NCI-H226 (cell line): ENCODE data around the gene VMAC.
A peak's percentile ranks its signal among the peaks of the same experiment; 100 is the strongest.

ENCODE experiments used
- DNase-seq: peaks from one replicate; pipeline ENCODE4 v3.0.0-alpha.2; 2015

Gene VMAC

DNA sequence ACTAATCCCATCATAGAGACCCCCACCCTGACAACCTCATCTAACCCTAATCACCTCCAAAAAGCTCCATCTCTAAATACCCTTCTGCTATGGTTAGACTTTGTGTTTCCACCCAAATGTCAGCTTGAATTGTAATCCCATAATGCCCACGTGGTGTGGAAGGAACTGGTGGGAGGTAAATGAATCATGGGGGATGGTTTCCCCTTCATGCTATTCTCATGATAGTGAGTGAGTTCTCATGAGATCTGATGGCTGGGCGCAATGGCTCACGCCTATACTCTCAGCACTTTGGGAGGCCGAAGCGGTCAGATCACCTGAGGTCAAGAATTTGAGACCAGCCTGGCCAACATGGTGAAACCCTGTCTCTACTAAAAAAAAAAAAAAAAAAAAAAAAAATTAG is 2.6 kb downstream of the VMAC start:
- DNase-seq, result no peak

DNA sequence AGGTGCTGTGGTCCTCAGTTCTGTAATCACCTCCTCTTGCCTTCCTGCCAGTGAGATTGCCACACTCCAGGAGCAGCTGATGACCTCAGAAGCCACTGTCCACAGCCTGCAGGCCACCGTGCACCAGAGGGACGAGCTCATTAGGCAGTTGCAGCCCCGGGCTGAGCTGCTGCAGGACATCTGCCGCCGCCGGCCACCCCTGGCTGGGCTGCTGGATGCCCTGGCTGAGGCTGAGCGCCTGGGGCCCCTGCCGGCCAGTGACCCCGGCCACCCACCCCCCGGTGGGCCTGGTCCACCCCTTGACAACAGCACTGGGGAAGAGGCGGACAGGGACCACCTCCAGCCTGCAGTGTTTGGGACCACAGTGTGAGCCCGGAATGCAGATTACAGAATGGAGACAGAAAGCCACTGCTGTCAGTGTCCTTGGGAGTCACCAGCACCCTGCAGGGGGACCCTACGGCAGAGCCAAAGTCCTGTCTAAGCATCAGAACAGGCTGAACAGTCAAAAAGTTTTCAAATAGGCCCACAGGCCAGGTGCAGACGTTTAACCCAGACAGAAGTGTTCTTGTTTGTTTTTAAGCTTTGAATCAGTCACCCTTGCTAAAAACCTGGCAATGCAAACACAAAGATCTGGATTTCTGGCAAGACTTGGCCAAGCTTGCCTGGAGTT is 4.2 kb downstream of the VMAC start:
- no peak for DNase-seq

DNA sequence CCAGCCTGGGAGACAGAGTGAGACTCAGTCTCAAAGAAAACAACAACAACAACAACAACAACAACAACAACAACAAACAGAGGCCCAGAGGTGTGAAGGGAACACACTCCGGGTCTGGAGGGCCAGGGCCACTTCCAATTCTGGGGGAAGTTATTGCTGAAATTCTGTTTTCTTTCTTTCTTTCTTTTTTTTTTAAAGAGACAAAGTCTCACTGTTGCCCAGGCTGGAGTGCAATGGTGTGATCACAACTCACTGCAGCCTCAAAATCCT is 5.9 kb downstream of the VMAC start:
- DNase-seq, result no peak

- DNase-seq, result no peak
These were observed 6.7 kb downstream of the VMAC start for GRCh38 chr19:5911366-5911765.

GRCh38 chr19:5913739-5914357 is 9.2 kb downstream of the VMAC start, which contains the start of gene CAPS:
CAPS (plus strand) TSS chr19:5914254; CDS start chr19:5914407, 153 bp downstream.
- DNase-seq, result peak; percentile 71

- DNase-seq, result no peak
These were observed 9.7 kb downstream of the VMAC start for GRCh38 chr19:5914358-5914774.

GRCh38 chr19:5914946-5915781 is 10.5 kb downstream of the VMAC start:
- DNase-seq, result no peak

- DNase-seq, result no peak
These were observed 11.1 kb downstream of the VMAC start for GRCh38 chr19:5915782-5916165.

DNA sequence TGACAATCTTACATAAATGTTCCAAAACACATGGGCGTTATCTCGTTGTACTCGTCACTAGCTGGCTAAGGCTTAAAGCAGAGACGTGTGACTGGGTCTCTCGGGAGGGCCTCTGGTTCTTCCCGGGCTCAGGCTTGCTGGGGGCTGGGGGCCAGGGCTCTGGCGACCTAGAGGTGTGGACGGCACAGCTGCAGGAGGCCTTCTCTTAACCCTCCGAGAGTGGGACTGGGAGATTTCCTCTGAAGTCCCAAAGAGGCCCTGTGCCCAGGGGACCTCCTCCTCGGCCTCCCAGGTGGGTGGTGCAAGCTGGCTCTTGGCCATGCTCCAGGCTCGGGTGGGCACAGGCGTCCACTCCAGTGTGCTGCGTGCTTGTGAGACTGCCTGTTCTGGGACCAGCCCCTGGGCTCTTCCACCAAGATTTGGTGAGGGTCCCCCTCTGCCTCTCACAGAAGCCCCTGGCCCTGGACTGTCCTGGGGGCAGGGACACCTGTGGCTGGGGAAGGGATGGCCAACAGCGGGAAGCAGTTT is 11.6 kb downstream of the VMAC start:
- DNase-seq, result no peak

- DNase-seq, result no peak
These were observed 12.9 kb downstream of the VMAC start for GRCh38 chr19:5917431-5918107.

- no peak for DNase-seq
These were observed 13.9 kb downstream of the VMAC start for GRCh38 chr19:5918463-5919079.

- DNase-seq, result no peak
These were observed 17.0 kb downstream of the VMAC start for GRCh38 chr19:5921516-5922160.

GRCh38 chr19:5922161-5922545 is 17.5 kb downstream of the VMAC start:
- no peak for DNase-seq

- no peak for DNase-seq
These were observed 18.7 kb downstream of the VMAC start for GRCh38 chr19:5923356-5923755.

- no peak for DNase-seq
These were observed 21.3 kb downstream of the VMAC start for GRCh38 chr19:5925830-5926427.

DNA sequence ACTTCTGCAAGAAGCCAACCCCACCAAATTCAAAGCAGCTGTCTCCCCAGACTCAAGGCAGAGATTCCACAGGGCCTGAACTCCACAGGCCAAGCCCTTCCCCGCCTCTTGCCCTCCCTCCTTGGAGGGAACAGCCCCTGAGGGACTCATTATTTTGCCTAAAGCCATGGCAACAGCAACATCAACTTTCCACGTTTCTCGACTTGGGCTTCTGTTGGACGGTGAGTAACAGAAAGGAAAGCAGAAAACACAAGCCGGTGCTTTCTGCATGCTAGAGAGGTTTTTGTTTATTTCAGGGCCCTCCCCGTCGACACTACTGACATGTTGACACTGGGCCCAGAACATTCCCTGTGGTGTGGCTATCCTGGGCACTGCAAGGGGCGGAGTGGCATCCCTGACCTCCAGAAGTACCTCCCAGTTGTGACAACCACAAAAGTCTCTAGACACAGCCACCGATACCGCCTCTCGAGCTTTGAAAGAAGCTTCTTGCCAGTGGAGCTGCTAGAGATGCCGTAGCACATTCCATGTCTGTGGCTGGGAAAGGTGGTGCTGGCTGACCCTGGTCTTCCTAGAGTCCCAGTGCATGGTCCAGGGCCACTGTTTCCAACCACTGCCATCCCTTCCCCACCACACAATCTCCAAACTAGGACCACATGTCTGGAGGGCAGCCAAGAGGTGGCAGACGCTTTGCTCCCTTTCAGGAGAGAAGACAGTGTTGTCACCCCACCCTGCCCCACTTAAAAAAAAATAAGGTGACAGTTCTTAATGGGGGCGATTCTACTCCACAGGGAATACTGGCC is 22.2 kb downstream of the VMAC start:
- no peak for DNase-seq

GRCh38 chr19:5927441-5927821 is 22.8 kb downstream of the VMAC start:
- DNase-seq, result no peak

DNA sequence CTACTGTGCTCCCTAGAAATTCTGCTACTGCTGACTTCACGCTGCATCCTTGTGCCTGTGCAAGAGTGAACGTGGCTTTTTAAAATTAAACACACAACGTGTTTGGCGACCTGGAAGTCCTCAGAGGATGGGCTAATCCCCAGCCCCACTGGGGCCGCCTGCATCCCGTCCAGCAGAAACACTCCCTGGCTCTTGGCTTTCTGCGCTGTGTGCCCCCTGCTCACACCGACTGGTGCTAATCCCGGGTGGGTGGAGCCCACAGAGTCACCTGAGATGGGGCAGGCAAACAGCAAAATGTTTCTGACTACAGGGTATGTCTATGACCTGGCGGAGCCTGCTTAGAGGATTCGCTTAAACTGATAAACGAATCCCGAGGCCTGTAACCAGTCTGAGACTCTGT is 24.5 kb downstream of the VMAC start:
- DNase-seq, result no peak

DNA sequence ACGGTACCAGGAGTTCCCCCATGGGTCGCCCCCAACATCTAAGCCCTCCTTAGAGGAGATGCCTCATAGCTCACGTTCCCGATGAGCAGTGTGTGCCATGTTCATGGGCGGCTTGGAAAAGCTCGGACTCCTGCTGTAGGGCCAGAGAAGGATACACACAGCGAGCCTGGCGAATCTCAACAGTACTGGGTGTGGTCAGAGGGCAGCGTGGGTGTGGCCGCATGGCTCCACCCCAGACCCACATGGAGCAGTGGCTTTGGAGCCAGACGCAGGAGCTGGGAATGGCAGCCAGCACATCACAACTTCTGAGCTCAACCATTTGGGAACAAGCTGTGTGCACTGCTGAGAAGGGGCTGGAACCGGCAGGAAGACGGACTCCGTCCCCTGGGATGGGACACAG is 25.0 kb downstream of the VMAC start:
- DNase-seq, result no peak

DNA sequence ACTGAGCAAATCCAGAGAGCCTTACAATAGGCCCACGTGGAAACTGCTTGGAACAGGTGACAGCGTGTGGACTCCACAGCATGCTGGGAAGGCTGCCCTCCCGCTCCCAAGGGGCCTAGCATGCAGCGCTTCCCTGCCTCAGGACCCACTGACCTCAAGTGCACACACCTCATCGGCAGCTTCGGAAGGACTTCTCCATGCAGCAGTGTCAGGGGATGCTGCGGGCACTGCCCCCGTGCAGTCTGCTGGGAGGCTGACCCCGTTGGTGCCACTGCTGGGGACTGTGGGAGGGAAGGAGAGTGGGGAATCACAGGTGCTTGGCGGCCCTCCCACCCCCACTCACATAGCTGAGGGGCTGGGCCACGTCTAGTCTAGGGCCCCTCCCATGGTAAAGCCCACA is 26.6 kb downstream of the VMAC start:
- DNase-seq, result no peak

- DNase-seq, result no peak
These were observed 27.5 kb downstream of the VMAC start for GRCh38 chr19:5932146-5932545.
